Tibial nerve (tissue), 4 donors: ENCODE results near the gene PLEKHA7.

Experiments used
- EP300 ChIP-seq, 2 donors: sonication (generic); formaldehyde crosslinking; IDR thresholded peaks; one replicate each; pipeline ENCODE4 v1.6.1; 2017; ENCODE audit warnings: antibody characterized with exemption in 2 of 2, mild to moderate bottlenecking in 1 of 2
- POLR2A ChIP-seq, 2 donors: fragments of 450-650 bp; IDR thresholded peaks; one replicate each; pipeline ENCODE4 v1.6.1; 2017; ENCODE audit warnings: antibody characterized with exemption in 2 of 2, mild to moderate bottlenecking in 2 of 2, moderate library complexity in 2 of 2
- TF ChIP-seq, protein P1 (sequence below), 5 experiments: fragments of 200-600 bp in 3 of 5; fragments of 450-650 bp in 2 of 5; sonication (generic) in 3 of 5; IDR thresholded peaks; one replicate each; pipeline ENCODE4 v1.5.1; 2016 to 2019; ENCODE audit warnings: antibody characterized with exemption in 5 of 5, mild to moderate bottlenecking in 3 of 5, moderate library complexity in 2 of 5

DNA sequence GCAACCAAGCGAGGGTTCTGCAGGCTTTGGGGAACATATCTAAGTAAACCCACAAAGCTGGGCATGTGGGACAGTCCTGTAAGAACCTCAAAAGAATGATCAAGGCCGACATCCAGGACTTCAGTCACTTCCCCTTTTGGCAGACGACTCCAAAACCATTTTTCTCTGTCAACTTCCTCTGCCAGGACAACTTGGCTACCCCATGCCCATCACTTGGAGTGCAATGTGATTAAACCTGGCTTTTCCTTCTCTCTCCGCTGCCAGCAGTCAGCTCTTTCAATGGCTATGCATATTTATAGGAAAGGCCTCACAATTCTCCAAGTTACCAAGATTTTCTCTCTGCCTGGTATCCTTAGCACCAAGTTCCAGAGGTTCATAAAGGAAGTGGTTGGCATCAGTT, 196.9 kb downstream of the PLEKHA7 start:
- TF ChIP-seq, protein P1, sequence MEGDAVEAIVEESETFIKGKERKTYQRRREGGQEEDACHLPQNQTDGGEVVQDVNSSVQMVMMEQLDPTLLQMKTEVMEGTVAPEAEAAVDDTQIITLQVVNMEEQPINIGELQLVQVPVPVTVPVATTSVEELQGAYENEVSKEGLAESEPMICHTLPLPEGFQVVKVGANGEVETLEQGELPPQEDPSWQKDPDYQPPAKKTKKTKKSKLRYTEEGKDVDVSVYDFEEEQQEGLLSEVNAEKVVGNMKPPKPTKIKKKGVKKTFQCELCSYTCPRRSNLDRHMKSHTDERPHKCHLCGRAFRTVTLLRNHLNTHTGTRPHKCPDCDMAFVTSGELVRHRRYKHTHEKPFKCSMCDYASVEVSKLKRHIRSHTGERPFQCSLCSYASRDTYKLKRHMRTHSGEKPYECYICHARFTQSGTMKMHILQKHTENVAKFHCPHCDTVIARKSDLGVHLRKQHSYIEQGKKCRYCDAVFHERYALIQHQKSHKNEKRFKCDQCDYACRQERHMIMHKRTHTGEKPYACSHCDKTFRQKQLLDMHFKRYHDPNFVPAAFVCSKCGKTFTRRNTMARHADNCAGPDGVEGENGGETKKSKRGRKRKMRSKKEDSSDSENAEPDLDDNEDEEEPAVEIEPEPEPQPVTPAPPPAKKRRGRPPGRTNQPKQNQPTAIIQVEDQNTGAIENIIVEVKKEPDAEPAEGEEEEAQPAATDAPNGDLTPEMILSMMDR (IDR thresholded peaks at IDR 0.05): no peak
- TF ChIP-seq EP300 (IDR thresholded peaks at IDR 0.05) (no peak), POLR2A (IDR thresholded peaks at IDR 0.05) (no peak)
